ENCODE results near the gene FTL.

Gene FTL

GRCh38 chr19:48966541-48967345 lies 1.6 kb downstream of the FTL start:
- no peak for DNase-seq

- peak; percentile 37 for DNase-seq
These were observed 2.5 kb downstream of the FTL start for GRCh38 chr19:48967346-48968178.

GRCh38 chr19:48968179-48968661 lies 3.1 kb downstream of the FTL start:
- DNase-seq: no peak

- no peak for DNase-seq
These were observed 3.7 kb downstream of the FTL start for GRCh38 chr19:48968813-48969218.

GRCh38 chr19:48969276-48970138 lies 4.4 kb downstream of the FTL start:
- no peak for DNase-seq

GRCh38 chr19:48970139-48970766 lies 5.1 kb downstream of the FTL start:
- no peak for DNase-seq

GRCh38 chr19:48970923-48971395 lies 5.8 kb downstream of the FTL start:
- DNase-seq: peak; percentile 79

GRCh38 chr19:48975947-48976847 lies 11.1 kb downstream of the FTL start:
- DNase-seq: peak; percentile 57

GRCh38 chr19:48977061-48977460 lies 12.0 kb downstream of the FTL start:
- no peak for DNase-seq

GRCh38 chr19:48982280-48982679 lies 17.2 kb downstream of the FTL start:
- no peak for DNase-seq

GRCh38 chr19:48985711-48986110 lies 20.6 kb downstream of the FTL start:
- DNase-seq: no peak

- DNase-seq: no peak
These were observed 21.1 kb downstream of the FTL start for GRCh38 chr19:48986211-48986610.

- DNase-seq: no peak
These were observed 22.2 kb downstream of the FTL start for GRCh38 chr19:48987323-48987722.

- DNase-seq: no peak
These were observed 23.2 kb downstream of the FTL start for GRCh38 chr19:48988286-48988685.

GRCh38 chr19:48988860-48989259 lies 23.8 kb downstream of the FTL start:
- no peak for DNase-seq

- DNase-seq: no peak
These were observed 24.7 kb downstream of the FTL start for GRCh38 chr19:48989701-48990291.

GRCh38 chr19:48990400-48990799 lies 25.3 kb downstream of the FTL start:
- no peak for DNase-seq

- no peak for DNase-seq
These were observed 26.0 kb downstream of the FTL start for GRCh38 chr19:48991011-48991609.

GRCh38 chr19:48991873-48992580 lies 26.9 kb downstream of the FTL start:
- no peak for DNase-seq
